ENCODE results near the gene CSNK1E.

CSNK1E gene

DNA sequence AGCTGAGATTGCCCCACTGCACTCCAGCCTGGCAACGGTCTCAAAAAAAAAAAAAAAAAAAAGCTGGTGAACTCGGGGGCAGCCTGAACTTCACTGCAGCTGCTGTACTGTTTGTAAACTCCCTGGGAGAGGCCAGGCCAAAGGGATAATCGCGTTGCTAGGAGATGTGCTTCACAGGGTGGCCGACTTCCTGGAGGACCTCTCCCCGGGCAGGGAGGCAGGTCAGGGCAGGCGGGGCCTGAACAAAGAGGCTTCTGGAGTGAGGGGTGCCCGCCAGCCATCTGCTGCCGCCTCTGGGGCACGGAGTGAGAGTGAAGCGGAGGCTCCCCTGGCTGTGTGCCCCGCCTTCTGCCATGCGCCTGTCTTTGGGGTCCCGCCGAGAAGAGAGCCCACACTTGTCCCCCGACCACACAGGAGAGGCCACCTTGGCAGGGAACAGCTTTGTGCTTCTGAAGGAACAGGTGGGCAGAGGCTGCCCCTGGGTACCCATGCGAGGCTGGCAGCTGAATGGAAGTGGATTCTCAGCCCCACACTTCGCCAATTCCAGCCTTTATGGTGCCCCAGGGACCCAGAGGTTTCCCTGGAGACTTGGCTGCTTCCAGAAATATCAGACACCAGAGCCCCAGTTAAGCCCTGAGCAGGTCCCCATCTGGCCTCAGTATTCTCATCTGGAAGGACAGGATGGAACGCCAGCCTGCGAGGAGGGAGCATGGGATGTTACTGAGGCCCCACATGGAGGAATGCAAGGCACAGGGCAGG lies 74.0 kb downstream of the CSNK1E start:
- peak; percentile 57 for DNase-seq (ENCODE audit: low read depth)
- H3K4me3 ChIP-seq (replicated peaks; ENCODE audit: low read depth, low read length), result no peak overlapping the region
- TF ChIP-seq, protein P1, sequence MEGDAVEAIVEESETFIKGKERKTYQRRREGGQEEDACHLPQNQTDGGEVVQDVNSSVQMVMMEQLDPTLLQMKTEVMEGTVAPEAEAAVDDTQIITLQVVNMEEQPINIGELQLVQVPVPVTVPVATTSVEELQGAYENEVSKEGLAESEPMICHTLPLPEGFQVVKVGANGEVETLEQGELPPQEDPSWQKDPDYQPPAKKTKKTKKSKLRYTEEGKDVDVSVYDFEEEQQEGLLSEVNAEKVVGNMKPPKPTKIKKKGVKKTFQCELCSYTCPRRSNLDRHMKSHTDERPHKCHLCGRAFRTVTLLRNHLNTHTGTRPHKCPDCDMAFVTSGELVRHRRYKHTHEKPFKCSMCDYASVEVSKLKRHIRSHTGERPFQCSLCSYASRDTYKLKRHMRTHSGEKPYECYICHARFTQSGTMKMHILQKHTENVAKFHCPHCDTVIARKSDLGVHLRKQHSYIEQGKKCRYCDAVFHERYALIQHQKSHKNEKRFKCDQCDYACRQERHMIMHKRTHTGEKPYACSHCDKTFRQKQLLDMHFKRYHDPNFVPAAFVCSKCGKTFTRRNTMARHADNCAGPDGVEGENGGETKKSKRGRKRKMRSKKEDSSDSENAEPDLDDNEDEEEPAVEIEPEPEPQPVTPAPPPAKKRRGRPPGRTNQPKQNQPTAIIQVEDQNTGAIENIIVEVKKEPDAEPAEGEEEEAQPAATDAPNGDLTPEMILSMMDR (IDR thresholded peaks at IDR 0.05; ENCODE audit: low read length, missing control alignments), result no peak

DNA sequence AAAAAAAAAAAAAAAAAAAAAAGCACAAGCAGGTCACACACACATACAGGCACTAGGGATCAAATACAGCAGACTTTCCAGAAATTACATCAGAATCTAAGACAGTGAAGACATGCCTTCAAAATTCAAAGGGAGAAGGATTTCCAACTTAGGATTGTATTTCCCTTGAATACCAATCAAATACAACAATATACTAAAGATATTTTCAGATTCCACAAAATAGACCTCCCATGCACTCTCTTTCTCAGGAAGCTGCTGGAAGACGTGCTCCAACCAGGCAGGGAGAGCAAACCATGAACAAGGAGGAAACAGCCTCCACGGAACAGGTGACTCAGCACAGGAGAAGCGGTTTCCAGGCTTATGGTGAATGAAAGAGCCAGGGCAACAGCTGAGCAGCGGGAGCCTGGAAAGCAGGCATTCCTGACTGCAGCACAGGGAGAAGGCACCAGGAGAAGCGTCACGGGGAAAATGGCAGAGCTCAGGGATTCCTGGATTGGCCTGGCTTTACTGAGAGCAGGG lies 76.4 kb downstream of the CSNK1E start:
- DNase-seq (ENCODE audit: low read depth), result peak; percentile 88
- TF ChIP-seq, protein P1 (IDR thresholded peaks at IDR 0.05; ENCODE audit: low read length, missing control alignments), result no peak
- no peak overlapping the region for H3K4me3 ChIP-seq (replicated peaks; ENCODE audit: low read depth, low read length)
